DND-41 (cell line): ENCODE data around the gene RACGAP1.

Source experiments
- EZH2 ChIP-seq: IDR thresholded peaks from 3 replicates; pipeline ENCODE4 v1.6.1; 2012; ENCODE audit warnings: borderline replicate concordance, low read depth, mild to moderate bottlenecking, moderate library complexity, low read length, inconsistent platforms; ENCODE audit not compliant: severe bottlenecking
- TF ChIP-seq, protein P1 (sequence below): IDR thresholded peaks from 2 replicates; pipeline ENCODE4 v1.5.1; 2012; ENCODE audit warnings: borderline replicate concordance, low read length, moderate library complexity, mild to moderate bottlenecking; ENCODE audit not compliant: poor library complexity, severe bottlenecking; ENCODE audit errors: extremely low read depth

DNA sequence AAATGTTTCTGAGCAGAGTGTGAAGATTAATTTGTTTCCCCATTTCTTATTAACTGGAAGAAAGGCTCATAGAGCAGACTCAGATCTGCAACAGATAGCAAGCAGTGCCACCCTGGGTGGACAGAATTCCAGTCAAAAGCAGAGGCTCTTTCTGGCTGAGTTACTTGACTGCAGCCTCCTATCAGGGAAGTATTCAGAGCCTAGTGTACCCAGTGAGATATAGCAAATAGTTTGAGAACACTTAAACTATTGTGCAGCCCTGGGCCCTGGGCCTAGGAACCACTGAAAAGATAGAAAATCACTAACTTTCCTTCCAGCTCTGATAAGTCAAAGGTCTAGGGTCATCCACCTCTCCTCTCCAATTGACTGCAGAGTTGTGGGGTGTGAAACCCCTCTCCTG lies 86.0 kb downstream of the RACGAP1 start:
- TF ChIP-seq, protein P1, sequence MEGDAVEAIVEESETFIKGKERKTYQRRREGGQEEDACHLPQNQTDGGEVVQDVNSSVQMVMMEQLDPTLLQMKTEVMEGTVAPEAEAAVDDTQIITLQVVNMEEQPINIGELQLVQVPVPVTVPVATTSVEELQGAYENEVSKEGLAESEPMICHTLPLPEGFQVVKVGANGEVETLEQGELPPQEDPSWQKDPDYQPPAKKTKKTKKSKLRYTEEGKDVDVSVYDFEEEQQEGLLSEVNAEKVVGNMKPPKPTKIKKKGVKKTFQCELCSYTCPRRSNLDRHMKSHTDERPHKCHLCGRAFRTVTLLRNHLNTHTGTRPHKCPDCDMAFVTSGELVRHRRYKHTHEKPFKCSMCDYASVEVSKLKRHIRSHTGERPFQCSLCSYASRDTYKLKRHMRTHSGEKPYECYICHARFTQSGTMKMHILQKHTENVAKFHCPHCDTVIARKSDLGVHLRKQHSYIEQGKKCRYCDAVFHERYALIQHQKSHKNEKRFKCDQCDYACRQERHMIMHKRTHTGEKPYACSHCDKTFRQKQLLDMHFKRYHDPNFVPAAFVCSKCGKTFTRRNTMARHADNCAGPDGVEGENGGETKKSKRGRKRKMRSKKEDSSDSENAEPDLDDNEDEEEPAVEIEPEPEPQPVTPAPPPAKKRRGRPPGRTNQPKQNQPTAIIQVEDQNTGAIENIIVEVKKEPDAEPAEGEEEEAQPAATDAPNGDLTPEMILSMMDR, result no peak
- TF ChIP-seq EZH2, result no peak
